Raji (cell line): ENCODE measurements around the gene MEGF9.

Source experiments
- POLR2A ChIP-seq: IDR thresholded peaks from 2 replicates; pipeline ENCODE4 v1.6.1; 2011; ENCODE audit warnings: low read depth, low read length, control low read depth; ENCODE audit not compliant: insufficient read depth

MEGF9 gene

DNA sequence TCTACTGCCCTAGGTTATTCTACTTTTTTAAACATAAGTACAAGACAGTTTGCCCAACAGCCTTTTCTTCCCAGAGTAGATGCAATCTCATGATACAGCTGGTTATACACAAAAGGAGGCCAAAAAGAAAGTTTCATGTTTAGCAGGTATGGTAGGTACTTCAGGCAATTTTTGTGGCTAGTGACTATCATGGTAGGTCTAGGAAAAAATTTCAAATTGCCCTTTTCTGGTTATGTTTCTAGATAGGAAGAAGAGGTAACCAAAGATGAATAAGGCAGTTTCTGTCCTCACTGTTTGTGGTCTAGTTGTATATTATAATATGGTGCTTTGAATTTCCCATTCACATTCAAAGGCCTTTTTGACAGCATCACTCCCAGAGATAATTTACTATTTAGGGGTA lies 19.7 kb downstream of the MEGF9 start:
- no peak for TF ChIP-seq POLR2A

DNA sequence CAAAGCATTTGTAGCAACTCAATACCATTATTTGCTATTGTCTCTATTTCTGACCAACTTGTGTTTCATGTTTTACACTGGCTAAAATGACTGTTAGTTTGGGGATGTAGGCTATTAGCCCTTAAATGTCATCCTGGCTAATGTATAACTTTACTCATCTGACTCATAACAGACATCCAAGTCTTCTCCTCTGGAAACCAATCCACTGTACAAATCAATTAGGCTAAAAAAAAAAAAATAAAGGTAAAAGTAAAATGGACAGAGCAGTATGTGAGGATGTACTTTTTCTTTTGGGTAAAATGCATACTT lies 20.6 kb downstream of the MEGF9 start:
- no peak for TF ChIP-seq POLR2A

DNA sequence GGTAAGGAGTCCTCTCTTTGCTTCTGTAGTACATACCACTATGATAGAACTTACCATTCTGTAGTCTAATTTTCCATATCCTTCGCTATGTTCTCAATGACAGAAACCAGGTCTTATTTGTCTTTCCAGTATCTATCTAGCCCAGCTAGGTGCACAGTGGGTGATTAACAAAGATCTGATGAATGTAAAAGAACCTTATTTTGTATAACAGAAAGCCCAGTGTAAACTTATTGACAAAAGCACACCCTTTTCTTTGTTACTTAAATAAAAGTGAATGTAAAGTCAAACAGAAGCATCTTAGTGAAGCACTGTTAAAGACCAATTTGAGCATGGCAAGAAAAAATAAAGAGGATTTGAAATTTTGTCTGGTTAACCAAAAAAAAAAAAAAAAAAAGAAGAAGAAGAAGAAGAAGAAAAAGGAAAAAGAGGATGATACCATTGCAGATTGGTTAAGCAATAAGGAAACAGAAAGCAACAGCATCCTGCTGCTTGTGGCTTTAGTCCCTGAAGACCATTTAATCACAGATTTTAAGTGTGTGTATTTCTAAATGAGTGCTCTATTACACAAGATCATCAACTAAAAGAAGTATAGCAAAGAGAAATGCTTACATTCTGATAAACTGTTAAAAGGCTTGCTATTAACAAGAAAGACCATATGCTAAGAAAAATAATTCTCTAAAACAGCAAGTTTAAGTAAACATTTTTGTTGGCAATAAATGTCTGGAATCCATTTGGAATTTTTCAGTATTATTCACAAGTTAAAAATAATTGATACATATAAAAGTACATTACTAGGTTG lies 21.2 kb downstream of the MEGF9 start:
- no peak for TF ChIP-seq POLR2A

DNA sequence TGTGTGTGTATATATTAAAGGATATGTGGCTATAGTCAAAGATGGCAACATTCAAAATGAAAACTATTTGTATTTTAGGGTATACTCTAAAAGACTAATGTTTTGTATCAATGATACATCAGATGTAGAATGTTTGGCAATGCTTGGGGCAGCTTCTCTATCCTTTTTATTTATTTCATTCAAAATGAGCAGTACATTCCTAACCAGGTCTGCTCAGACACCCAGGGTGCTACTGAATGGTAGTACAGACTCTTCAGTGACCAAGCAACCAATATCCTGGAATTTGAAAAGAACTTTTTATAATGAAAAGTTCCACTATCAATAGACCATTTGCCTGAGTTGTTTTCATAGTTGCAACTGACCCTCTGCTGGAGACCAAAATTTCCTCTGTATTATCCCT lies 23.9 kb downstream of the MEGF9 start:
- no peak for TF ChIP-seq POLR2A

DNA sequence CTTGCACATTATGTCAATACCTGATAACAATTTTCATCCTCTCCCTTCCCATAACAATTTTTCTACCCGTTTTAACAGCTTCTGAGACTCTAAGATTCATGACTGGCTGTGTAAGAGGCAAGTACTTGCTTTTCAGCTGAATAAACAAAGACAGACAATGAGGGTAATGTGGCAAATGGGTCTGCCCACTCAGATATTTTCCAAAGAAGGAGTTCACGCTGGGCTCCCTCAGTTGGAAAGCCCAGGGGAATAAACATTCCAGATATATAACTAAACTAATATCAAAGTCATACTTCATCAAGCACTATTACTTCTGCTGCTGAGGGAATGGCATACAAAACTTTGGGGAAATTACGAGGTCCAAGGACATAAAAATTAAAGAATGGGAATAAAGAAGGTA lies 24.4 kb downstream of the MEGF9 start:
- no peak for TF ChIP-seq POLR2A

DNA sequence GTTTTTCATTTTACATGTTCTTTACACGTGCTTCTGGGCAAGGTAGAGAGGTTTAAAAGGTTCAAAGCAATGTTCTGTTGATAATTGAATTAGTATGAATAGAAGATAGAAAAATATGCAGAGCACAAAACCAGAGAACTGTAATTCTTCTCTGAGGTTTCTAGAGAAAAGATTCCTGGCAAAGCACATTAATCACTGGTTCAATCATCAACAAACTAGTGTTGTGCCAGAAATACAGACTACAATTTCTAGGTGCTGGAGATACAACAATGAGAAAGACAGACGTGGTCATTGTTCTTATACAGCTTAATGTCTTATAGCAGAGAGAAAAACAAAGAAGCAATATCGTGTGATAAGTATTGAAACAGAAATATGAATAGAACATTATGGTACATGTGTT lies 25.5 kb downstream of the MEGF9 start:
- no peak for TF ChIP-seq POLR2A

DNA sequence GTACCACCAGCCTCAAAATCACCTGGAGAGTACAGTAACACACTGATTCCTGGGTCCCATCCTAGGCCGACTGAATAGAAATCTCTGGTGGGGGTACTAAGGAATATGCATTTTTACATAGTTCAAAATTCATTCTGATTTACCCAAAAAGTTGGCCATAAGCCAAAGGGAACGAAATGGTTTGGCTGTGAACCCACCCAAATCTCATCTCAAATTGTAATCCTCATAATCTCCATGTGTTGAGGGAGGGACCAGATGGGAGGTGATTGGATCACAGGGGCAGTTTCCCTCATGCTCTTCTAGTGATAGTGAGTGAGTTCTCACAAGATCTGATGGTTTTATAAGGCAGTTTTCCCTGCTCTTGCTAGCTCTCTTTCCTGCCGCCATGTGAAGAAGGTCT lies 31.1 kb downstream of the MEGF9 start:
- TF ChIP-seq POLR2A = no peak

DNA sequence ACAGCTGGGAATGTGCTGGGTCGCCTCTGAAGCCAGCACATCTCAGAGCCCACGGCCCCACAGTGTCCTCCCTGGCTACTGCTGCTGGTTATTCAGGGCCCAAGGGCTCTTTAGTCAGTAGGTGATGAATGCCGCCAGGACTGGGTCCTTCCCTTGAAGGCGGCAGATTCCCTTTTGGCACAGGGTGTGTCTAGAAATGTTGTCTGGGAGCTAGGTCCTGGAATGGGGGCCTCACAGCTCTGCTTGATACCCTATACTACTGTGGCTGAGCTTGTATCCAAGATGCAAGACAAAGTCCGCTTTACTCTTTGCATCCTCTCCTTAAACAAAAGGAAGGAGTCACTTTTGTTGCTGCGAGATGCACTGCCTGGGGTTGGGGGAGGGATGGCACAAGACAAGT lies 33.1 kb downstream of the MEGF9 start:
- no peak for TF ChIP-seq POLR2A

DNA sequence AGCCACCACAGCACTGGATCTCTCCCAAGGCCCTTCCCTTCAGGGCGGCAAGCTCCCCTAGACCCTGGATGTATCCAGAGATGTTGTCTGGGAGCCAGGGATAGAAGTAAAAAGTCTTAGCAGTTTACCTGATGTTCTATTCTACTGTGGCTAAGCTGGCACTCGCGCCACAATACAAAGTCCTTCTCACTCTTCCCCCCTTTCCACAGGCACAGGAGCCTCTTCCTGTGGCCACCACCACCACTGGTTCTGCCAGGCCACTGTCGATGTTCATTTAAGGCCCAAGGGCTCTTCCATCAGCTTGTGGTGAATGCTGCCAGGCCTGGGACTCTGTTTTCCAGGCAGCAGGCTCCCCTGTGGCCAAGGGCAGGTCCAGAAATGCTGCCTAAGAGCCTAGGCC lies 33.7 kb downstream of the MEGF9 start:
- TF ChIP-seq POLR2A = no peak

DNA sequence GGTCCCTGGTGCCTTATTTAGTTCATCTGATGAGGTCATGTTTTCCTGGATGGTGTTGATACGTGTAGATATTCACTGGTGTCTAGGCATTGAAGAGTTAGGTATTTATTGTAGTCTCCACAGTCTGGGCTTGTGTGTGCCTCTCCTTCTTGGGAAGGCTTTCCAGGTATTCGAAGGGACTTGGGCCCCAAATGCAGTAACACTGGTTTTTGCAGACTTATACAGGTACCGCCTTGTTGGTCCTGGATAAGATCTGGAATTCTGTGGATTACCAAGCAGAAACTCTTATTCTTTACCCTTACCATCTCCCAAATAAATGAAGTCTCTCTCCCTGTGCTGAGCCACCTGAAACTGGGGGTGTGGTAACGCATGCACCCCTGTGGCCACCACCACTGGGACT lies 34.1 kb downstream of the MEGF9 start:
- no peak for TF ChIP-seq POLR2A

DNA sequence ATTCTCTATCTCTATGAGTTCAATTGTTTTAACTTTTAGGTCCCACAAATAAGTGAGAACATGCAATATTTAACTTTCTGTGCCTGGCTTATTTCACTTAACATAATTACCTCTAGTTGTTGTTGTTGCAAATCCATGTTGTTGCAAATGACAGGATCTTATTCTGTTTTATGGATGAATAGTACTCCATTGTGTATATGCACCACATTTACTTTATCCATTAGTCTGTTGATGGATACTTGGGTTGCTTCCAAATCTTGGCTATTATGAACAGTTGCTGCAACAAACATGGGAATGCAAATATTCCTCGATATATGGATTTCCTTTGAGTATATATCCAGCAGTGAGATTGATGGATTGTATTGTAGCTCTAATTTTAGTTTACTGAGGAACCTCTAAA lies 36.3 kb downstream of the MEGF9 start:
- no peak for TF ChIP-seq POLR2A

DNA sequence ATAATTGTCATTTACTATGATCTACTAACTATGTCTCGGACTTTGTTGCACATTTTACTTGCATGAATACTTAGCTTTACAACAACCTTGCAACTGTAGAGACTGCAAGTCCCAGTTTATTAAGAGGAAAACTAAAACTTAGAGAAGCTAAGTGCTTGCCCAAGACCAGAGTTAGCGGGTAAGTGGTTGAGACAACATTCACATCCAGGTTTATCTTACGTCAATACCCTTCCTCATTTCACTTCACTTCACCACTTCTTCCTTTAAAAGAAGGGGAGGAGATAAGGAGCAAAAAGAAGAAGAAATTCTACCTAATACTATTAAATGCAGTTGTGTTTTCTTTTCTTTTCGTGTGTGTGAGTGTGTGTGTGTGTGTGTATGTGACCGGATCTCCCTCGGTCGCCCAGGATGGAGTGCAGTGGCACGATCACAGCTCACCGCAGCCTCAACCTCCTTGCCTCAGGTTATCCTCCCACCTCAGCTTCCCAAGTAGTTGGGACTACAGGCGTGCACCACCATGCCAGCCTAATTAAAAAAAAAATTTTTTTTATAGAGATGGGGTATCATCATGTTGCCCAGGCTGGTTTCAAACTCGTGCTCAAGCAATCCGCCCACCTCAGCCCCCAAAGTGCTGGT lies 37.4 kb downstream of the MEGF9 start:
- TF ChIP-seq POLR2A = no peak

DNA sequence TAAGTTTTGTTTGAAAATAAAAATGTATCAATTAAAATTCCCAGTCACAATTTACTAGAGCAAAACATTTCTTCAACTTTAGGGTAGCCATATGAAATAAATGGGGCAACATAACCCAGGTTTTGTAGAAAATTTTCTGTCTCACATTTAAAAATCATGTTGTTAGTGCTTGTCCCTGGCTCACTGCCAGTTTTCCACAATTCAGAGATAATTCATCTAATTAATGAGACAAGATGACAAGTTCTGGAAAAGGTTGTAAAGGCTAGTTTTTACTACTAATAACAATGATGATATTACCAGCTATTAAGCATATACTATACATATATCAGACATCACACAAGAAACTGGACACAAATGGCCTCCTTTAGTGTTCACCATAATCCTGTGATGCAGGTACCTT lies 45.9 kb downstream of the MEGF9 start:
- TF ChIP-seq POLR2A = no peak

DNA sequence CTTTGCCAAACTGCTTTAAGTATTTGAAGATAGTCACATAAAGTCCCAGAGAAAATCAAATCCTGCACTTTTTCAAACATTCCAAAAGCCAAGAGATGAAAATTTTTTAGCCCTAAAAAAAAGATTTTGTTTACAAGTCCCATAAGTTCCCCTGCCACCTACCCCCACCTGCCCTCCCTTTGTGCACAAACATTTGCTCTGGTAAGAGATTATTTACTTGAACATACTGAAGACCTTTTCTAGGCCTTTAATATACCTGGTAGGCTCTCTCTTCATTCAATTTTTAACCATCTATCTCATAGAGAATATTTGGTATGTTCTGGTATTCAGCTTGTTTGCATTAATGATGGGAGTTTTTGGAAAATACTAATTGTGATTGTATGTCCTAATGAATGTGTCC lies 50.3 kb downstream of the MEGF9 start:
- no peak for TF ChIP-seq POLR2A

DNA sequence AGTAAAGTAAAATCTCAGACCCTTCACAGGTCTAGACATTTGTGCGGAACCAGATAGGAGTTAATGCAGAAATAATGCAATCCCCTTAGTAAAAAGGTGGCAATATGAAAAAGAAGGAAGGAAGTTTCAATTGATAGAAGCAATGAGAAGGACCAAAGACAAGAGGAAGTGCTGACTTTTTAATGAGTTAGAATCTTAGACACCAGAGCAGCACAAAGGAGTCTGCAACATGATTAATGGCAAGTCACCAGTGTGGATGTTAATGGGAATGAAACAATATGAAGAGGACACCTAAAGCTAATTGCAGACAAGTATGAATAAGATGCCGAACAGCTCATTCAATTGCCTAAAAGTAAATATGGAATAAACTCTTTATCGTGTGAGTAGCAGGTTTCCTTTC lies 50.9 kb downstream of the MEGF9 start:
- no peak for TF ChIP-seq POLR2A

DNA sequence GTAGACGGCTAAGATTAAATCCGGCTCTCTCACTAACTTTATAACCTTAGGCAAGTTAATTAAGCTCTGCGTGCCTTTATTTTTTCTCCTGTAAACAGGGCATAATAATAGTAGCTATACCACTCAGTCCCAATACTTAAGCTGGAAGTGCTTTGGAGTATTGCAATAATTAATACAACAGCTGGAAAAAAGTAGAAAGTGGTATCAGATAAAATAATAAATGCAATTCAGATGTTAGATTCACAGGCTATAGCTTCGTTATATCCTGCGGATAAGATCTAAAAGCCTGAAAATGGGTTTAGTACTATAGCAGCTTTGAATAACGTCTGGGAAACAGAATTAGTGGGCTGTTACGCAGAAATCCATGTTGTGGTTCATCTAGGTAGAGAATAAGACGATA lies 51.8 kb downstream of the MEGF9 start:
- no peak for TF ChIP-seq POLR2A

DNA sequence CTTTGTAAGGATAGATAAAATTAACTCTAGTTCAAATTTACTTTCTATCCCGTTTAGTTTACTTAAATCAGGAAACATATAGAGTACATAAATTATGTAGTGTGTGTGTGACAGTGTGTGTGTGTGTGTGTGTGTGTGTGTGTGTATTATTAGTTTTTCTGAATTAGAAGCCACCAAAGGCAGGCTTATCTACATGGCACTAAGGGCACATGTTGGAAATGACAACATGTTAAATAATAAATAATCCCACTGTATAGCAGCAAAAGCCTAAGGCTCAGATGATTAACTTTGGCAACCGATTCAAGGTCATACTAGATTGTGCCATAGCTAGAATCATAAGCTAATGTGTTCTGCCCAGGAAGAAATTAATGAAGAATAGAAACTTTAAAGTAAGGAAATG lies 54.6 kb downstream of the MEGF9 start:
- TF ChIP-seq POLR2A = no peak
